IMR-90 (cell line): Measurements from ENCODE around the gene DOK4. TPM values are rescaled to one million over a fixed set of nuclear protein-coding genes. Genes with fewer than 3 reads are reported as not detected.

Experiments
- ATAC-seq: fragments of 200-7000 bp; cut with Tn5 transposase; 2 replicates; pipeline ENCODE4 v1.9.1; 2020; ENCODE audit warnings: low read depth, mild to moderate bottlenecking, moderate library complexity
- BruUV-seq: library from RNA; stranded (reverse); fragments of 400-500 nt; replicated peaks from 2 replicates; lab custom pipeline; 2021; lab: Mats Ljungman, UMichigan
- CTCF ChIA-PET: fragments of 300-600 bp; formaldehyde crosslinking; extraction: SDS; loops from one replicate; lab custom pipeline; 2021; ENCODE audit warnings: antibody characterized with exemption; lab: Yijun Ruan, JAX
- POLR2A ChIA-PET: fragments of 300-600 bp; sonication (Branson Sonifier 250); formaldehyde crosslinking; loops from one replicate; lab custom pipeline; 2022; ENCODE audit warnings: antibody characterized with exemption; ENCODE audit not compliant: unreplicated experiment; lab: Charles Lee
- DNase-seq: peaks from one replicate; pipeline ENCODE4 v3.0.0; 2013
- H2AFZ ChIP-seq: replicated peaks from 2 replicates; pipeline ENCODE3; 2013; ENCODE audit warnings: low read length, mild to moderate bottlenecking; ENCODE audit not compliant: poor library complexity
- H2AK5ac ChIP-seq: 2 replicates; pipeline ENCODE4 v1.6.1; 2013; ENCODE audit warnings: low read depth, low read length, inconsistent platforms
- H2AK9ac ChIP-seq: replicated peaks from 2 replicates; pipeline ENCODE3; 2013; ENCODE audit warnings: mild to moderate bottlenecking, low read depth, low read length, moderate library complexity; ENCODE audit not compliant: poor library complexity
- H2BK120ac ChIP-seq: 2 replicates; pipeline ENCODE4 v1.6.1; 2013; ENCODE audit warnings: low read depth, low read length, inconsistent platforms
- H2BK15ac ChIP-seq: 3 replicates; pipeline ENCODE4 v1.6.1; 2013; ENCODE audit warnings: low read depth, low read length, inconsistent platforms
- H2BK20ac ChIP-seq: 2 replicates; pipeline ENCODE4 v1.6.1; 2013; ENCODE audit warnings: low read depth, mild to moderate bottlenecking, inconsistent platforms, low read length, moderate library complexity
- H2BK5ac ChIP-seq: 2 replicates; pipeline ENCODE4 v1.6.1; 2013; ENCODE audit warnings: mild to moderate bottlenecking, low read depth, low read length, inconsistent platforms; ENCODE audit not compliant: poor library complexity, severe bottlenecking
- H3K14ac ChIP-seq: replicated peaks from 2 replicates; pipeline ENCODE4 v1.6.1; 2013; ENCODE audit warnings: low read depth, low read length, inconsistent platforms
- H3K18ac ChIP-seq: 2 replicates; pipeline ENCODE4 v1.6.1; 2013; ENCODE audit warnings: low read depth, low read length, control low read depth
- H3K23ac ChIP-seq: 2 replicates; pipeline ENCODE4 v1.6.1; 2013; ENCODE audit warnings: low read depth, low read length, inconsistent platforms
- H3K27ac ChIP-seq: 2 replicates; pipeline ENCODE4 v1.5.1; 2013; ENCODE audit warnings: mild to moderate bottlenecking, control low read depth, low read length; ENCODE audit not compliant: insufficient read depth
- H3K27me3 ChIP-seq: 2 replicates; pipeline ENCODE4 v1.6.1; 2013; ENCODE audit warnings: low read length; ENCODE audit not compliant: control insufficient read depth, insufficient read depth
- H3K36me3 ChIP-seq: 2 replicates; pipeline ENCODE4 v1.6.1; 2013; ENCODE audit warnings: low read length, mixed read lengths; ENCODE audit not compliant: control insufficient read depth, insufficient read depth
- H3K4ac ChIP-seq: 2 replicates; pipeline ENCODE4 v1.6.1; 2013; ENCODE audit warnings: low read depth, low read length, inconsistent platforms
- H3K4me1 ChIP-seq: 2 replicates; pipeline ENCODE4 v1.6.1; 2013; ENCODE audit warnings: low read length, mixed read lengths; ENCODE audit not compliant: control insufficient read depth, insufficient read depth
- H3K4me2 ChIP-seq: 2 replicates; pipeline ENCODE4 v1.6.1; 2013; ENCODE audit warnings: low read depth, mild to moderate bottlenecking, control low read depth, low read length, moderate library complexity
- H3K4me3 ChIP-seq: 2 replicates; pipeline ENCODE4 v1.5.1; 2013; ENCODE audit warnings: low read depth, mild to moderate bottlenecking, control low read depth, low read length, moderate library complexity; ENCODE audit not compliant: insufficient read depth
- H3K56ac ChIP-seq: 2 replicates; pipeline ENCODE4 v1.6.1; 2013; ENCODE audit warnings: low read length, inconsistent platforms; ENCODE audit not compliant: insufficient read depth; ENCODE audit errors: extremely low read depth
- H3K79me1 ChIP-seq, 2 experiments: 2 replicates each; pipeline ENCODE4 v1.6.1; 2013; ENCODE audit warnings: low read length in 2 of 2, inconsistent platforms in 1 of 2, low read depth in 1 of 2
- H3K9ac ChIP-seq: 2 replicates; pipeline ENCODE4 v1.6.1; 2013; ENCODE audit warnings: low read depth, low read length, control low read depth
- H3K9me1 ChIP-seq: 2 replicates; pipeline ENCODE4 v1.6.1; 2013; ENCODE audit warnings: low read length, inconsistent platforms; ENCODE audit not compliant: insufficient read depth
- H3K9me3 ChIP-seq: 2 replicates; pipeline ENCODE4 v1.6.1; 2013; ENCODE audit warnings: low read length; ENCODE audit not compliant: control insufficient read depth, insufficient read depth
- H4K20me1 ChIP-seq: 2 replicates; pipeline ENCODE4 v1.6.1; 2013; ENCODE audit warnings: low read length, inconsistent platforms; ENCODE audit not compliant: insufficient read depth
- H4K5ac ChIP-seq: 2 replicates; pipeline ENCODE4 v1.6.1; 2013; ENCODE audit warnings: mild to moderate bottlenecking, low read depth, low read length, control low read depth
- H4K8ac ChIP-seq, 2 experiments: 2 replicates each; pipeline ENCODE4 v1.6.1; 2013; ENCODE audit warnings: low read depth in 2 of 2, low read length in 2 of 2, control low read depth in 1 of 2, inconsistent platforms in 1 of 2
- H4K91ac ChIP-seq: 2 replicates; pipeline ENCODE4 v1.6.1; 2013; ENCODE audit warnings: low read depth, low read length, inconsistent platforms; ENCODE audit not compliant: insufficient read depth
- BHLHE40 ChIP-seq: fragments of 150-350 bp; IDR thresholded peaks from 2 replicates; pipeline ENCODE4 v1.6.1; 2016; ENCODE audit warnings: mild to moderate bottlenecking, low read depth, low read length
- CHD1 ChIP-seq: IDR thresholded peaks from 2 replicates; pipeline ENCODE4 v1.6.1; 2012; ENCODE audit warnings: low read depth, low read length, improper control_type of control experiment
- CTCF ChIP-seq: conservative IDR thresholded peaks from 2 replicates; pipeline ENCODE4 v1.5.1; 2012; ENCODE audit warnings: mild to moderate bottlenecking, low read depth, low read length, improper control_type of control experiment
- MAZ ChIP-seq: IDR thresholded peaks from 2 replicates; pipeline ENCODE4 v1.6.1; 2012; ENCODE audit warnings: low read depth, mild to moderate bottlenecking, low read length, improper control_type of control experiment, moderate library complexity, borderline replicate concordance
- NFE2L2 ChIP-seq: fragments of 150-350 bp; IDR thresholded peaks from 2 replicates; pipeline ENCODE4 v1.6.1; 2016; ENCODE audit warnings: low read depth, mild to moderate bottlenecking, low read length
- POLR2A ChIP-seq: IDR thresholded peaks from 2 replicates; pipeline ENCODE4 v1.6.1; 2012; ENCODE audit warnings: mild to moderate bottlenecking, low read depth, low read length
- RCOR1 ChIP-seq: IDR thresholded peaks from 2 replicates; pipeline ENCODE4 v1.6.1; 2012; ENCODE audit warnings: mild to moderate bottlenecking, low read length, improper control_type of control experiment; ENCODE audit not compliant: insufficient replicate concordance
- RFX5 ChIP-seq: IDR thresholded peaks from 2 replicates; pipeline ENCODE4 v1.8.0; 2012; ENCODE audit warnings: low read depth, mild to moderate bottlenecking, low read length, moderate library complexity
- SMC3 ChIP-seq: fragments of 150-350 bp; IDR thresholded peaks from 2 replicates; pipeline ENCODE4 v1.6.1; 2016; ENCODE audit warnings: low read depth, mild to moderate bottlenecking, antibody characterized with exemption, low read length, moderate library complexity
- WGBS, 2 experiments: methylation state at CpG; one replicate each; pipeline versions ENCODE4 v1.1.5 to v1.1.7; 2013; ENCODE audit warnings: missing lambda C conversion rate in 2 of 2; ENCODE audit not compliant: insufficient read length in 1 of 2; ENCODE audit errors: extremely low coverage in 2 of 2; 5-methylcytosine and 5-hydroxymethylcytosine counted together
- dilution Hi-C: fragments of 300-500 bp; cut with HindIII; formaldehyde crosslinking; loops from one replicate; pipeline ENCODE4 v1.14.3; 2018; ENCODE audit warnings: low sequenced_read_pairs; ENCODE audit not compliant: unreplicated experiment
- in situ Hi-C: fragments of 300-500 bp; cut with MboI; formaldehyde crosslinking; loops from 3 replicates; pipeline ENCODE4 v1.14.3; 2019; ENCODE audit warnings: low sequenced_read_pairs, inconsistent platforms, mixed read lengths
- intact Hi-C: fragments of 100-400 bp; cut with micrococcal nuclease; formaldehyde crosslinking; loops from 2 replicates; pipeline ENCODE4 v1.10.0; 2022
- polyA plus RNA-seq, 3 experiments: library from polyadenylated mRNA; depleted of rRNA; stranded (reverse); fragments of >200 nt; gene quantifications; 2 replicates each; pipeline ENCODE4 v1.2.3, GENCODE V29; 2012; ENCODE audit warnings: low replicate concordance in 1 of 3
- total RNA-seq: library from RNA; depleted of rRNA; stranded (reverse); fragments of >200 nt; gene quantifications from 2 replicates; pipeline ENCODE4 v1.2.3, GENCODE V29; 2012

The DOK4 gene
- total and polyA plus RNA-seq, 2 of the 4 experiments (the other 2 are of a cell fraction), result 22.0 to 25.9 TPM

GRCh38 chr16:57514791-57515600 lies 28.7 kb upstream of the DOK4 start:
- no peak overlapping the region for H3K9ac ChIP-seq
- peaks cover 23% of the 10 kb centered on the region for H3K36me3 ChIP-seq
- no peak overlapping the region for H2BK5ac ChIP-seq
- no TSS peak for BruUV-seq
- ATAC-seq, result no peak
- H4K5ac ChIP-seq, result no peak overlapping the region
- H3K23ac ChIP-seq, result no peak overlapping the region
- no peak overlapping the region for H3K4ac ChIP-seq
- H3K56ac ChIP-seq, result no peak overlapping the region
- no peak overlapping the region for H4K8ac ChIP-seq
- in situ Hi-C loops, result no loop called here
- H4K91ac ChIP-seq, result no peak overlapping the region
- dilution Hi-C loops, result no loop called here
- peaks cover 6% of the 10 kb centered on the region; the same call in 1 of the 2 replicates for H3K9me1 ChIP-seq
- H4K20me1 ChIP-seq, result no peaks in the 10 kb centered on the region
- ChIA-PET POLR2A (no interaction called here), CTCF (interaction anchor here (0.5 kb wide), 1 partner anchor 351 kb away, joined by 3 read pairs; no protein-coding TSS in a partner anchor)
- TF ChIP-seq SMC3, result no peak
- no peak for TF ChIP-seq NFE2L2
- TF ChIP-seq RFX5, result no peak
- no peak for TF ChIP-seq MAZ
- TF ChIP-seq RCOR1, result no peak
- TF ChIP-seq CTCF, result no peak
- no peak for TF ChIP-seq POLR2A
- TF ChIP-seq CHD1, result no peak
- no peak for TF ChIP-seq BHLHE40
- no peak overlapping the region for H2AFZ ChIP-seq
- no peak overlapping the region for H3K4me2 ChIP-seq
- no peak overlapping the region for H3K27ac ChIP-seq
- intact Hi-C loops, result no loop called here
- WGBS, 2 experiments, result 87% methylated on average over 15 of the region's 23 CpGs; no CpG with 5 or more reads in 1 of the 2 experiments
- no peak overlapping the region for H3K4me3 ChIP-seq
- H3K18ac ChIP-seq, result no peak overlapping the region
- H3K14ac ChIP-seq, result no peak overlapping the region
- H3K9me3 ChIP-seq, result no peaks in the 10 kb centered on the region
- DNase-seq, result no peak
- H2BK120ac ChIP-seq, result no peak overlapping the region
- no peak overlapping the region for H2BK20ac ChIP-seq
- no peaks in the 10 kb centered on the region for H3K4me1 ChIP-seq
- H2BK15ac ChIP-seq, result no peak overlapping the region
- H2AK9ac ChIP-seq, result no peak overlapping the region
- no peak overlapping the region for H2AK5ac ChIP-seq
- no peaks in the 10 kb centered on the region for H3K79me1 ChIP-seq
- no peaks in the 10 kb centered on the region; the same call in 1 of the 2 replicates for H3K27me3 ChIP-seq
